ENCODE data around the gene DUSP16.

Gene DUSP16

DNA sequence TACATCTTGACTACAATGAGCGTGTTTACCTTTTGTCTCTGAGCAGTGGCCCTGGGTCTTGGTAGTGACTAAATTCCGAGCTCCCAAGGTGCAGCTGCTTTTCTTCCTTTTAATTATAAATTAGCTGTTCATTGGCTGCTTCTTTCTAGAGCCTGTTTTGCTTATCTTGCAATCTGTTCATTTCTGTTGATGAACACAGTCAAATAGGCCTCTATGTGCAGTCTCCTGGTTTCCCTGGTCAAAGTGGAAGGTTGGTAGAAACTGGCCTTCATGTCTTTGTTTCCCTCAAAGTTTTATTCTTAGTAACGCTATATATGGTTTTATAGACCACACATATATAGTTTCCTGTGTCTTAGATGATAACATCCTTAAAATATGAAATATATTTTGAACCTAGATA, 94.1 kb downstream of the DUSP16 start:
- DNase-seq (ENCODE audit: low read depth) = no peak

DNA sequence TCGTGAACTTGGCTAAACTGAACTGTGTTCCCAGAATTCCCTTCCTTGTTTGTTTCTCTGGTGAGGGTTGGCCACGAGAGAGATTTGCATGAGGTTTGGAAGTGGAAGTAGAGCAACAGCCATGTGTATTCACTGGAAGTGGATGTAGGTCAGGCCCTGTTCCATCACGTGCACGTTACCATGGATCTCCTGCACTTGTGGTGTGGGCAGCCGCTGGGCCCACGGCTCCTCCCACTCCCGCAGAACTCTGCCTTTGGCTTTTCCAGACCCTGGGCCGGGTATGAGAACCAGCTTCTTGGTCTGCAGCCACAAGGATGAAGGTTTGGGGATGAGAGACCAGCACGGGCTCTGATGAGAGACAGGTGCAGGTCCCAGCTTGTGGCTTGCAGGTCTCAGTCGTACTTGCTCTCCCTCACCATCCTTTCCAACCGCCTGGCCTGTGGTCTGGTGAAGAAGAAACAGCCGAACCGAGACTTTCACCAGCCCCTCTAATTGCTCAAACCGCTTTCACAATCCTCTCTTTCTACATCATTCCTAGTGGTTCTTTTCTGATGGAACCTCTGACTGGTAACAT, 94.9 kb downstream of the DUSP16 start:
- peak; percentile 32 for DNase-seq (ENCODE audit: low read depth)

DNA sequence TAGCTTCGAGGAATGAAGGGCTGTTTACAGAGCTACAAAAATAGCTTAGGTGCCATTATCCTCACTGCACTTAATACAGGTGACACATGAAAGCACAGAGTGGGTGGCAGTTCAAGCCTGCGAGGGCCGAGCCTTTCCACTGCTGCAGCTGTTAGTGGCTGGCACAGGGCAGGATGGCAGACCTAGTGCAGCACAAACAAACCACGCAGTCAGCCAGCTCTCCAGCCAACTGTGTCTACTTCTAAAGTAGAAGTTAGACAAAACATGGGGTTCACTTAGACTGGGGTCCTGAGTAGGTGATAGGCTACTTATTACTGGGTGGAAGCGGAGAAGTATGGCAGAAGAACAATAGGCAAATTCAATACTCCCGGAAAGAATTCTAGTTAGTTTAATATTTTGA, 95.4 kb downstream of the DUSP16 start:
- no peak for DNase-seq (ENCODE audit: low read depth)

DNA sequence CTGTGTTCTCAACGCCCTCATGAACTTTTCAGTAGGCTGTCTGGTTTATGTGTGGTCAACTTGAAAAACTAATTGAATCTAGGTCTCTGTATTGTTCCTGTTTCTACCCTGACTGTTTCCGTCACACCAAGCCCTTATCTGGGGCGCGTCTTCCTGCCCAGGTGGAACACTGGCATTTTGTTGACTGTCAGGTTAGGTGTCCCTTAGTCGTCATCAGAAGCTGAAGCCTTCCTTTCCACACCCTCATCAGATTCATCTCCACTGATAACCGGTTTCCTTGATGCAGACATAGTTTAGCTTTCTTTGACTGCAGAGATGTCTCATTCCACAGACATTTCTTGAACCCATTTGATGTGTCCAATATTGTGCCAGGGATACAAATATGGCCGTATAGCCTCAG, 96.5 kb downstream of the DUSP16 start:
- DNase-seq (ENCODE audit: low read depth) = peak; percentile 68

DNA sequence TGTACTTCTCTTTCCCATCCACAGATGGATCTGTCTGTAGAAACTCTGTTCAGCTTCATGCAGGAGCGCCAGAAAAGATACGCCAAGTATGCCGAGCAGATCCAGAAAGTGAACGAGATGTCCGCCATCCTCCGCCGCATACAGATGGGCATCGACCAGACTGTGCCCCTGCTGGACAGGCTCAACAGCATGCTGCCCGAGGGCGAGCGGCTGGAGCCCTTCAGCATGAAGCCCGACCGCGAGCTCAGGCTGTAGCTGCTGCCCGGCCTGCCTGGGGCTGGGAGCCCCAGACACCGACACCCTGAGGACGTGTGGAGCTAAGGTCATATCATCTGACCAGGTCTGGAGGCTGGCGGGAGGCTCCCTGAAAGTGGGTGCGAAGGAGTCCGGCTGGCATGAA, 97.1 kb downstream of the DUSP16 start:
- DNase-seq (ENCODE audit: low read depth) = no peak

DNA sequence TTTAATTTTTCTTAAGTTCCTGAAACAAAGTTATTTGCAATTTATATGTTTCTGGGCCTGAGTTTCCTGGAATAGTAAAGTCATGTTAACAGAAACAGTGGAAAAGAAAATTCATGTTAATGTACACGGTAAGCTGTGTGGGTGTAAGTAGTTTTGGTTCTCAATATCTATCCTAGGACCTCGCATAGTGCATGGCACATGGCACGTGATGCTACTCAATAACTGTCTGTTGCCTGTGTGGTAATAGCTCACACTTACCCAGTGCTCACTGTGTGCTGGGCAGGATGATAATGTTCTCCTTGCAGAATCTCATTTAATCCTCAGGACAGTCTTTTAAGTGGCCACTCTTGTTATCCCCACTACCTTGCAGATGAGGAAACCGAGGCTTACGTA, 100.7 kb downstream of the DUSP16 start:
- no peak for DNase-seq (ENCODE audit: low read depth)

DNA sequence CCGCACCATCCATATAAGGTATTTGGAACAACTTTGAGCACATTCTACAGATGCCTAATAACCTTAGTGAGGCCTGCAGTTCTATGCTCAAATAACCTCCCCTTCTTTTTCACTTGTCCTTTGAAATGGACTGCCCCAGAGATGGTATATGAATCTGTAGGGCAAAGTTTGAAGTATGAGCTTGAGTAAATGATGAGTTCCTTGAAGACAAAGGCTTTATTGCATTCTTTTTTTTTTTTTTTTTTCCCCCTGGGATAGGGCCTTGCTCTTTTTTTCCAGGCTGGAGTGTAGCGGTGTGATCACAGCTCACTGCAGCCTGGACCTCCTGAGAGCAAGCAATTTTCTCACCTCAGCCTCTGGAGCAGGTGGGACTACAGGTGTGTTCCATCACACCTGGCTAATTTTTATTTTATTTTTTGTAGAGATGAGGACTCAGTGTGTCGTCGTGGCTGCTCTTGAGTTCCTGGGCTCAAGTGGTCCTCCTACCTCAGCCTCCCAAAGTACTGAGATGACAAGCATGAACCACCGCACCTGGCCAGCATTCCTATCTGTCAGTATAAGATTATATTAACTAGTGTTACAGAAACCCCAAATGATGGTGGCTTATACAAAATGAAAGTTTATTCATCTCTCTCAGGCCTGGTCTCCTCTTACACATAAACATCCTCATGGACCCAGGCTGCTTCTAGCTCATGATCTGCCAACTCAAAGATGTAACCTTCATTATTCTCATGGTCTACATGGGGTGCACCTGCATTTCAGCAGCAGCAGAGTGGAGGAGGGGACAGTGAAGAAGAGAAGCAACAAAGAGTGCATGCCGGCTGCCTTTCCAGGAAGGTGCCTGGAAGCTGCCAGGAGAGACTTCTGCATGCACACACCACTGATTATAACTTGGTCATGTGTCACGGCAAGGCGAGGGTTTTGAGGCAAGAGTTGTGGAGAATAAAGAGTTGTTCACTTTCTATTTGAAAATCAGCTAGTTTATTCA, 101.4 kb downstream of the DUSP16 start:
- no peak for DNase-seq (ENCODE audit: low read depth)

DNA sequence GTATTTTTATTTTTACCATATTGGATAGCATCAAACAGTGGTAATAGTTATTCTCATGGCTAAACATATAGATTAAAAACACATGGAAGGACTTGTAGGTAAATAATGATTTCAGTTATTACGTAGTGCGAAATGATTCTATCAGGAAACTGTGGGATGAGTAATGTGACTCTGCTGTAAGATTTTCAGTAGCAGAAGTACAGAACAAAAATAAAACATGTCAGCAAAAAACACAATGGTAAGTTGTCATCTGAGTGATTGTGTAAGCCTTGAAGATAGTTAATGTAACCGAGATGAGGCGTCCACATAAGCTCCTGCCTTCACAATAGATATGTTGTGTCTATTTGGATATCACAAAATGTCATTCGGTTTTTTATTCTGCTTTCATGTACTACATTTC, 106.0 kb downstream of the DUSP16 start:
- DNase-seq (ENCODE audit: low read depth) = no peak

DNA sequence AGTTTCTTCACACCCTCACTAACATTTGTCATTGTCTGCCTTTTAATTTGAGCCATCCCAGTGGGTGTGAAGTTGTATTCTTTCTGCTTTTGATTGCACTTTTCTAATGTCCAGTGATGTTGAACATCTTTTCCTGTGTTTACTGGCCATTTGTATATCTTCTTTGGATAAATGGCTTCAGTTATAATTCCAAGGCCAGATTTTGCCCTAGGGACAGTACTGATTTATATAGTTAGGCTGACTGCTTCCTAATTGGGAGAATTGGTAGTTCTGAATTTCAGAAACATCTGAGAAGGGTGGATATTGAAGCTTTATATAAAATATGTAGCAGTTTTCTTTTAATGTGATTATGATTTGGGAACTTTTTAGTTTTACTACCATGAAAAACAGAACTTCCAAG, 108.3 kb downstream of the DUSP16 start:
- no peak for DNase-seq (ENCODE audit: low read depth)

DNA sequence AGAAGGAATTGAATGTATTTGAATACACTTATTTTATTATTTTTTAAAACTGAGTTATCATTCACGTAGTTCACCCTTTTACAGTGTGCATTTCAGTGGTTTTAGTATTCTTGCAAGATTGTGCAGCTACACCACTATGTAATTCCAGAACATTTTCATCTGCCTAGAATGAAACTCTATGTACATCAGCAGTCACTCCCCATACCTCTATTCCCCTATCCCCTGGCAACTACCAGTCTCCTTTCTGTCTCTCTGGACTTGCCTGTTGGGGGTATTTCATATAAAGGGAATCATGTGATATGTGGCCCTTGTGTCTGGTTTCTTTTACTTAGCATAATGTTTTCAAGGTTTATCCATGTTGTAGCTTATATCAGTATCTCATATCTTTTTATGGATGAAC, 109.0 kb downstream of the DUSP16 start:
- no peak for DNase-seq (ENCODE audit: low read depth)

DNA sequence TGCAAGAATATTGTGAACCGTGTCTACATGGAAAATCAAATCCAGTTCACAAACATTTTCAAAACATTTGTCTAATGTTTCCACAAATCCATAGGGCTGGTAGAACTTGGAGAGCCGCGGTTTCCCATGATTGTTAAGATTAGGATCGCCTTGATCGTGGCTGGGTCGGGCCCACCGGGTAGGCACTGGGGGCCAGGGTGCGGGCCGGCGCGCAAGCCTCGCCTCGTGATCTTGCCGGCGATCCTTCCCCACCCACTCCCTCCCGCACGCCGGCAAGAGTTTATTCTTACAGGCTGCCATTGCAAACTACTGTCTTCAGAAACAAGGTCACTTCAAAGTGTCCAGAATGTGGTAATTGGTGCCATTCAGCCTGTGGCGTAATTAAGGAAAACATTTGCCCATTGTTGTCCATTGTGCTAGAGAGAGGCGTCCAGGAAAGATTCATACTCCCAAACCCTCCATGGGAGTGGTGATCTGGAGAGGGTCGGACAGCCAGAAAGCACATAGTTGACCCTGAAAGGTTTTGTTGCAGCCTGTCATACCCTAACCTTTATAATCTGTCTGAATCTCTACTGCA, 110.2 kb downstream of the DUSP16 start:
- DNase-seq (ENCODE audit: low read depth) = no peak

DNA sequence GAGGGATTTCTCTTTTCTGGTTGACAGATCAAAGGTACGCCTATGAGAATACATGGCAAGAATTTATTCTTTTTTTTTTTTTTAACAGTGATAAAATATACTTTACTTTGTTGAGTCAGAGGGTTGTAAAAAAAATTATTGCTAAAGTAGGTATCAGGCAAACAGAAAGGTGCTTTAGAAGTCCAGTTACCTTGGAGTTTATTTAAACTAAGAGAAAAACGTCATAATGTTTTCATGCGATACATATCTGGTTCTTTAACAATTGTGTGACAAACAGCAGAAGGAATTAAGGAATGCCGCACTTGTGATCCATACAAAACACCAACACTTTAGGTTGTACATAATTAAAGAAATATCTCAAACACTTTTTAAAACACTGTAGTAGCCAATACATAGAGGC, 111.6 kb downstream of the DUSP16 start:
- no peak for DNase-seq (ENCODE audit: low read depth)

DNA sequence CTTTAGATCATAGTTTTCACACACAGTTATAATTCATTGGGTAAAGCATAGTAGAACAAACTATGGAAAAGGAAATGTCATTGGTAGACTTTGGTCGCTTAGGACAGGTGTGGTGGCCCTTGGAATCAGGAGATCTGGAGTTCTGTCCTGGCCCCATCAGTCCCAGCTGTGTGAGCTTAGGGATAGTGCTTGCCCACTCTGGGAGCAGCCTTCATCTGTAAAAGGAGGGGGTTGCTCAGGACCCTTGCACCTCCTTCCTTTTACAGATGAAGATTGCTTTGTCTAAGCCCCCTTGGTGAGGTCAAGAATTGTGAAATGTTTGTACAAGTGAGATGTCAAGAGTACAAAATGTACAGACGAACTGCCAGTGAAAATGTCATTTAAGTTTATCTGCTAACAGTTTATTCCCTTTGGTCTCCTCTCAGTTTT, 112.6 kb downstream of the DUSP16 start:
- no peak for DNase-seq (ENCODE audit: low read depth)

DNA sequence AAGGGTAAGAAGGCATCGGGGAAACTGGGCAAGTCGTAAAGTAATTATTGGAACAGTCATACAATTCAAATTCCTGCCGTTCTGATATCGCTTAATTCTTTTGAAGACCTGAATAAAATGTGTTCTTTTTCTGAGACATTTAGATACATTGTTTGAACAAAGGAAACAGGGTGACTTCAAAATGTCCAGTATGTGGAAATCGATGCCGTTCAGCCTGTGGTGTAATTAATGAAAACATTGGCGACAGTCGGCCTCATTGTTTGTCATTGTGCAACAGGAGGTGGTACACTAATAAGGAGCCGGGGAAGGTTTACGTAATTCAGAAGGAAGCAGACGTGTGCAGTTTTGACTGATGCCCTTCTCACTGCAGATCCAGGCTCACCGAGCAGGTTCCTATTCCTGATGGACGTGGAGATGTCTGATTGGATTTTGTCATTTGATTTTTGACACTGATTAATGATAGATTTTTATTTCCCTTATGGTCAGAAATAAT, 113.1 kb downstream of the DUSP16 start:
- no peak for DNase-seq (ENCODE audit: low read depth)

DNA sequence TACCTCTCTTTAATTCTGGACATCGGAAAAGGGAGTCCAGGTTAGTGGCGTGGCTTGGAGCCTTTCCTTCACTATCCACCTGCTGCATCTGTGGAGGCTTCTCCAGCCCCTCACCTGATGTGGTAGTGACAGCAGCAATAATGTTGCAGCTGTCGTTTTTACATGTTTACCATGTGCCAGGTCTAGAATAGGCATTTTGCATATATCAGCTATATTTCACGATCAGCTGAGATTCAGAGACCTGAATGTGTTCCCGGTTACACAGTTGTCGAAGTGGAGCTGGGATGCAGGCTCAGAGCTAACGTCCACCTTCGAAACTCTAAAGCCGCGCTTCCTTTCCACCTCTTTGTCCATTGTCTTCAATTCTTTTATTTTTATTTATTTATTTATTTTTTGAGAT, 114.8 kb downstream of the DUSP16 start:
- no peak for DNase-seq (ENCODE audit: low read depth)

DNA sequence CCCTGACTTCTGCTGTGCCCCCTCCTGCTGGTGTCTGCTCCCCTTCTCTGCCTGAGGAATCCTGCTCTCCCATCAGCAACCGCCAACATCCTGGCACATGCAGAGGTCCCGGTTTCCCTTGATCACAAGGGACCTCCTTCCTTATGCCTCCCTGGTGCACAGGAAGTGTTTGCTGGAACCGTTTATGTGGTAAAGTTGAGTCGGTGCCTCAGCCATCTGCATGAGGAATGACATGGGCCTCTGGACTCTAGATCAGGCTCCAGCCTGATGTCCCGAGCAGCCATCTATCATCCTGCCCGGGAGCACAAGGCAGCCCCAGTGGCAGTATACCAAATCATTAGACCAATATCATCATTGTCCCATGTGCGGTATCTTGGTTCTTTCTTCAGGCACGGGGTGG, 115.4 kb downstream of the DUSP16 start:
- no peak for DNase-seq (ENCODE audit: low read depth)

DNA sequence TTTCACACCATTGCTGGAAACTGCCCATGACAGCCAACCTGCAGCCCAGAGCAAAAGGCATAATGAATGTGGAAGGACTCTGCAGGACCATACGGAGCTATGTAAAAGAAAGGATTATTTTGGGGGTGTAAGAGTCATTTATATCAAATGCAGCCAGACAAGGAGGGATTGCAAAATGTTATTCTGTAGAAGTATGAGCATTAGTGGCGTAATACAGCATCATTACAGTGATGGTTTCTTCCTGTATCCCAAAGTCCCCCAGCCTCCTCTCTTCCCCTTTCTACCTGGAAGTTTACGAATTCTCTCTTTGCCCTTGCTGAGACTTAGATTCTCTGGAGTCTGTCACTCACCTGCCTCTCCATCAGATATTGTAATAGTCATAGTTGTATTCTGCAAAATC, 115.9 kb downstream of the DUSP16 start:
- DNase-seq (ENCODE audit: low read depth) = no peak

DNA sequence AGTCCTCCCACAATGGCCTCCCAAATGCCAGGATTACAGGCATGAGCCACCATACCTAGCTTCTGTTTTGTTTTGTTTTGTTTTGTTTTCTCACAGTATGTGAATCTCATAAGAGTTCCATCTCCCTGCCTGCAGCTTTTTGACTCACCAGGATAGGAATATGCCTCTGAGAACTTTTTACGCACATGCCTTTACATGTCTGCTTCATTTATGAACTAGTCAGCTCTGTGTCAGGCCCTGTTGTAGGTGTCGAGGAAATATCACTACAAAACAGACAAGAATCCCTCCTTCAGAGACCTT, 116.8 kb downstream of the DUSP16 start:
- no peak for DNase-seq (ENCODE audit: low read depth)

DNA sequence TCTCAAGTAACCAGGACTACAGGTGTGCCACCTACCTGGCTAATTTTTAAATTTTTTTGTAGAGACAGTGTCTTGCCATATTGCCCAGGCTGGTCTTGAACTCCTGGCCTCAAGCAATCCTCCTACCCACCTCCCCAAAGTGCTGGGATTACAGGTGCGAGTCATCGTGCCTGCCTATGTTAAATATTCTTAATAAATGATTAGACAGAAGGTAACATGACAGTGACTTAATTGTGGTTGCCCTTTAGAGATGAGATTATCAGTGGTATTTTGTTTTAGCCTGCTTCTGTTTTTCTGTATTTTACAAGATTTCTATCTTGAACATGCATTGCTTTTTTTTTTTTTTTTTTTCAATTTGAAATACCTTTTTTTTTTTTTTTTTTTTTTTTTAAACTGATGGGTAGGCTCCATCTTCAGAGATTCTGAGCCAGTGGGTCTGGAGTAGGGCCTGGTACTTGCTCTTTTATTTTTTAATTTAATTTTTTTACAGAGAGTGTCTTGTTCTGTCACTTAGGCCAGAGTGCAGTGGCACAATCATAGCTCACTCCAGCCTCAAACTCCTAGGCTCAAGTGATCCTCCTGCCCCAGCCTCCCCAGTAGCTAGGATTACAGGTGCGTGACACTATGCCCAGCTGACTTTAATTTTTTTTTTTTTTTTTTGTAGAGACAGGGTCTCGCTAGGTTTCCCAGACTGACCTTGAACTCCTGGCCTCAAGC, 117.3 kb downstream of the DUSP16 start:
- DNase-seq (ENCODE audit: low read depth) = no peak

DNA sequence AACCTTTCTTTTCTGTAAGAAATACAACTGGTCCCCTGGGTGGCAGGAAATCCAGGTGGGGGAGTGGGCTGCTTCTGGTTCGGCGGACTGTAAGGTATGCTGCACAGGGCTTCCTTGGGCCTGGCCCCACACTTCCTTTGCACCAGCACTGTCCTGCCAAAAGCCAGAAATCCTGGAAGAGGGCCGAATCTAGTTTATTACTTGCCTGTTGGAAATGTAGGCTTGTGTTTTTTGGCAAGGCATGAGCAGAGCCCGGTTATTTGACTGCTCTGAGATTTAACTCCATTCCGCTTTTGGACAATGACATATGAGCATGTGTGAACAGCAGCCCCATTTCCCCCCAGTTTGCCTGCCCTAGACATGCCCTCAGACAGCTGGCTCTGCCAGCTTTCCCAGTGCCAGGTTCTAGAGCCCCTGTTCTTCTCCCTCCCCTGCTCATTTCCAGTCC, 119.2 kb downstream of the DUSP16 start:
- DNase-seq (ENCODE audit: low read depth) = no peak

DNA sequence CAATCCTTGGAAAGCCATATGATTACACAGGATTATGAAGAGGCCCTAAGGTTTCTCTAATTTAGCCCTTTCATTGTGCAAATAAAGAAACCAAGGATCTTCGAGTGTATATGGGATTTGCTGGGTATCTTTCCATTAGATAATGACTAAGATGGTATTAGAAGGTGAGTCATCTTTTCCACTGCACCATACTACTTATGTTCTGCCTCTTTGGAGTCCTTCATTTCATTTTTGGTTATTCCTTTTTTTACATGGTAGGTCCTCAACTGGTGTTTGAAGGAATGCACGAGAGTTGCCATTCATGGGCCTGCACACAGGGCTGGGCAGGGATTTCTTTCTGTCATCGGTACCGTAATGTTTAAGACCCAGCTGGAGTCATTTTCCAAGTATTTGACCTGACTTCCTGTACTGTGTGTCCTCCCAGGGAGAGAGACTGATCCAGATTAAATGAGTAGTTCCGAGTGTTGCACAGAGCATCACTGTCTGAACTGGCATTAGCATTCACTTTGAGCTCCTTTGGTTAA, 120.1 kb downstream of the DUSP16 start:
- DNase-seq (ENCODE audit: low read depth) = no peak

DNA sequence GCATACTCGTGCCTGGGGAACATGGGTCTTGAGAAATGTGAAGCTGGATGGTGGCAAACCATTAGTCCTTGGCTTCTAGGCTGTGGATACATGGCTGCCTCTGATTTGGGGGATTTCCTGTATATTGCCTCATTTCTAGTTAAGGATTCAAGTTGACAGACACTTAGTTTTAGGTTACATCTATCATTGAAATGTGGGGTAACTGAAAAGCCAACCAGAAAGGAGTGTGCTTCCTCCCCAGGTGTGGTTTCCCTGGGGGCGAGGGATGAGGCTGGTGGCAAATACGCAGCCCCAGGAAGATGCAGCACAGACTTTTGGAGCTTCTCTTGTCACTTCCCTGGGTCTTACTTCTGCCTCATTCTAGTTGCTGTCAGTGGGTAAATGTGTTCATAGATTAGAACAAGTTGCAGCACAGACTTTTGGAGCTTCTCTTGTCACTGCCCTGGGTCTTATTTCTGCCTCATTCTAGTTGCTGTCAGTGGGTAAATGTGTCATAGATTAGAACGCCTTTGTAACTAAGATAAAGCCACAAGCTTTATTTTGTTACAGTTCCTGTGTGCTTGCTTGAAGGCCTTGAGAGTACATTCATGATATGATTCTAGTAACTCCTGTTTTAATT, 120.7 kb downstream of the DUSP16 start:
- peak; percentile 37 for DNase-seq (ENCODE audit: low read depth)
